Astrocyte of the spinal cord (primary cell): ENCODE measurements around the gene SMC1B.

ENCODE experiments used
- DNase-seq: peaks from one replicate; pipeline ENCODE4 v3.0.0; 2011; ENCODE audit warnings: low read depth, low spot score
- H3K4me3 ChIP-seq: 2 replicates; pipeline ENCODE4 v1.5.1; 2011; ENCODE audit warnings: low read depth, mild to moderate bottlenecking, low read length, moderate library complexity
- CTCF ChIP-seq: IDR thresholded peaks from 2 replicates; pipeline ENCODE4 v1.5.1; 2012; ENCODE audit warnings: low read depth, mild to moderate bottlenecking, low read length, inconsistent platforms
- in situ Hi-C: cut with HindIII; loops from 2 replicates; pipeline ENCODE4 v1.10.0; 2017; ENCODE audit warnings: low sequenced_read_pairs

Gene SMC1B

GRCh38 chr22:45455621-45456020, 42.2 kb upstream of the SMC1B start:
- in situ Hi-C loops: no loop called here
- H3K4me3 ChIP-seq: no peak overlapping the region
- DNase-seq: no peak
- TF ChIP-seq CTCF: no peak

- no peak for DNase-seq
- H3K4me3 ChIP-seq: no peak overlapping the region
- in situ Hi-C loops: no loop called here
- no peak for TF ChIP-seq CTCF
Measured at GRCh38 chr22:45455212-45455611, 41.8 kb upstream of the SMC1B start.

- TF ChIP-seq CTCF: no peak
- no peak overlapping the region for H3K4me3 ChIP-seq
- in situ Hi-C loops: no loop called here
- peak; percentile 44 for DNase-seq
Measured at GRCh38 chr22:45454275-45454674, 40.9 kb upstream of the SMC1B start.

GRCh38 chr22:45453764-45454163, 40.4 kb upstream of the SMC1B start:
- in situ Hi-C loops: no loop called here
- H3K4me3 ChIP-seq: no peak overlapping the region
- no peak for TF ChIP-seq CTCF
- DNase-seq: no peak

GRCh38 chr22:45452565-45453379, 39.4 kb upstream of the SMC1B start:
- no peak overlapping the region for H3K4me3 ChIP-seq
- TF ChIP-seq CTCF: no peak
- peak; percentile 39 for DNase-seq
- in situ Hi-C loops: no loop called here

GRCh38 chr22:45451972-45452371, 38.6 kb upstream of the SMC1B start:
- in situ Hi-C loops: no loop called here
- H3K4me3 ChIP-seq: no peak overlapping the region
- no peak for TF ChIP-seq CTCF
- no peak for DNase-seq
